Dermis microvascular lymphatic vessel endothelial cell (primary cell): ENCODE measurements around the gene EPS8. TPM values are rescaled to one million over a fixed set of nuclear protein-coding genes. Genes with fewer than 3 reads are reported as not detected.
"Not testable (repeated sequence)": the region's sequence is repeated elsewhere in the genome, so short reads cannot be mapped to it uniquely, and the experiment has no call there.

Experiments
- DNase-seq, 2 donors: peaks; one replicate each; pipeline versions ENCODE4 v3.0.0 to v3.0.0-alpha.2; 2010; ENCODE audit warnings: low read depth in 2 of 2
- total RNA-seq: library from RNA; depleted of rRNA; stranded (reverse); fragments of >200 nt; gene quantifications from 2 replicates; pipeline ENCODE4 v1.2.1, GENCODE V29; 2014

EPS8 gene
- total RNA-seq, 1 donor from 2014 or later, result 12.1 TPM

DNA sequence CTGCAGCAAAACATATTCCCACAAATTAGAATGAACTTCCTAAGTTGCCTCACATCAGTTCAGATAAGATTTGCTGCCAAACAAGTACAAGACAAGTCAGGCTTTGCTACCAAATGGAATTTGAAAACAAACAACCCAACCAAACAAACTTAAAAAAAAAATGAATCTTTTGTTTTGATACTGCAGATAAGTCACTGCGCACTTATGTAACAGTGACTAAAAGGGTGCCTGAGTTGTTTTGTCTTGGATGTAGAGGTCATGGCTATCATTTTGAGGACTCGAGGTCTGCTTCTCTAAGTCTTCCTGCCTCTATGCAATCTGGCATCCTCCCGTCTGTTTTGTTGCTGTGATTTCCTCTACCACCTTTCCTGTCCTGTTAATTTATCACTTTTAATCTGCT is 11.1 kb upstream of the EPS8 start:
- DNase-seq, result peak in 1 of 2 donors; percentile 35

DNA sequence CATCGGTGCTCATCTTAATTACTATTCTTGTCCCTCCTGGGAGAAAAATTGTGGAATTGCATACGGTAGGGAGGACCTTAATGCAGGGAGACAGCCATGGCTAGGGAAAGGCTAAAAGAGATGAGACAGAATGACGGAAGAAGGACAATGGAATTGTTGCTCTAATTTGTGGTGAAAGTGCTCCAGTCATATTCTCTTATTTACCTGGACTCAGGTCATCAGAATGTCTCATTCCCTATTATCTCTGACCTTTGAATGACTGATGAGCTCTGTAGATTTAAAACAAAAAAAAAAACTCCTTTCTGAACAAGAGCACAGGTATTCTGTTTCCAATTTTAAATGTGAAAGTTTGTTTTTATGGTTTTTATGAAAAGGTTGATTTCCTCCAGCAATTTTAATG is 8.6 kb upstream of the EPS8 start:
- no peak for DNase-seq

DNA sequence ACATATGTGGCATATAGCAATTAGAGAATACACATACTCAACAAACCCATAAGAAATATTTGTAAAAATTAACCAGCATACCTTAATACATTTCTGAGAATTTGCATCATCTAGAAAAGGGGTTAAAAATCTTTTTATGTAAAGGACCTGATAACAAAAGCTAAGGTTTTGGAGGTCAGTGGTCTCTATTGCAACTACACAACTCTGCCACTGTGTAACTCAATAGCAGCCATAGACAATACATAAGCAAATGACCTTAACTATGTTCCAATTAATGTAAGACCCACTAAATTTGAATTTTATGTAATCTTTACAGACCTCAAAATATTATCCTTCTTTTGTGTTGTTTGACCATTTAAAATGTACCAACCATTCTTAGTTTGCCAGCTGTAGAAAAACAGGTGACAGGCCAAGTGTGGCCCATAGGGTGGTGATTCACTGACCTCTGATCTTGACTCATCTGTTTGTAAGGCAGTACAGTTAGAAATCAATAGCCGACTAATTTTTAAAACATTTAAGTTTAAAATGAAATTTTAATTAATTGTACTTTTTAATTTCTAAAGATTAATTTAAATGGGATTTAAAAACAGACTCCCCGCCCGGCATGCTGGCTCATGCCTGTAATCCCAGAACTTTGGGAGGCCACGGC is 7.4 kb upstream of the EPS8 start:
- peak in 1 of 2 donors; percentile 23 for DNase-seq

DNA sequence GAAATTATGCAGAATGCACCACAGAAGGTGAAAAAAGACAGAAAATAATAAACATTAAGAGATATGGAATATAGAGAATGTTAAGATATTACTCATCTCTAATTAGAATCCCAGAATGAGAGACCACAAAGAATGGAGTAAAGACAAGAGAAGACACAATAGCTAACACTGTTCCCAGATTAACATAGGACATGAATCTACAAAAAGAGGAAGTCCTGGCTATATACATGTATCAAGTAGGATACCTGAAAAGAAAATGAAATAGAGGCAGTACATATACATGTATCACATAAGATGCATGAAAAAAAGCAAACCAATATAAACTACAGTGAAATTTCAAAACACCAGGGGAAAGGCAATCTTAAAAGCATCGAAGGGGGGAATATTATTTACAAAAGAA is 5.6 kb upstream of the EPS8 start:
- DNase-seq, result no peak

DNA sequence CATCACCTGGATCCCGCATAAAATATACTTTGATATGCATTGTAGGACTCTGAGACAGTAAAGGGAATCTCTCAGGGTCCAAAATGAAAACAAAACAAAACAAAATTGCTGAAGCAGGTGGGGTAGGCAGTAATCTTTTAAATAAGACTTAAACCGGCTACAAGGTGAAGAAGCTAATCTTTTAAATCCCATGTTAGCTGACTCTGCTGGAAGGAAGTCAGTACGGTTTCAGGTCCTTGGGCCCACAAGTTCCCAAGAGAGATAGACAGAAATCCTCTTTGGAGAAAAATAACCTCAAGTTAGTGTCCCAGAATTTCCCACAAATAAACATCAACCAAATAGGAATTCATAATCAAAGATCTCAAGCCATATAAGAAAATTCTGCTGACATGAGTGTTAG is 5.0 kb upstream of the EPS8 start:
- no peak for DNase-seq

GRCh38 chr12:15788233-15789219 is 662 bp downstream of the EPS8 start:
- peak in 1 of 2 donors; percentile 49 for DNase-seq

GRCh38 chr12:15787778-15788177 is 1.4 kb downstream of the EPS8 start:
- DNase-seq, result peak in 1 of 2 donors; percentile 5

DNA sequence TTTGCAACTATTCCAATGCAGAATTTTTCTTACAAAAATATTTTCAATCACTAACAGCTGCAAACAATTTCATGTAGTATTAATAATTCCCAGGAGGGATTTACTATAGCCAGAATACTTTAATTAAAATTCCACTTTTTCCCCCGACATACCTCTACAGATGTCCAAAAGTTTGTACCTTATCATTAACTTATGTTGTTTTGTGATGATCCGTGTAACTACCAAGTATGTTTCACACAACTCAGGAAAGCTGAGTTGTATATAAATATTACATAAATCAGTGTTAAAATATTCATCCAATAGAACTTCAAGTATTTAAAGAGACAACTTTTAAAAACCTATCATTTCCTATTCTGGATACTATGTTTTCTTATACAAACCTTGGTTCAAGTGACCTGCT is 2.4 kb downstream of the EPS8 start:
- no peak for DNase-seq

GRCh38 chr12:15783288-15783687 is 5.9 kb downstream of the EPS8 start:
- DNase-seq, result no peak

DNA sequence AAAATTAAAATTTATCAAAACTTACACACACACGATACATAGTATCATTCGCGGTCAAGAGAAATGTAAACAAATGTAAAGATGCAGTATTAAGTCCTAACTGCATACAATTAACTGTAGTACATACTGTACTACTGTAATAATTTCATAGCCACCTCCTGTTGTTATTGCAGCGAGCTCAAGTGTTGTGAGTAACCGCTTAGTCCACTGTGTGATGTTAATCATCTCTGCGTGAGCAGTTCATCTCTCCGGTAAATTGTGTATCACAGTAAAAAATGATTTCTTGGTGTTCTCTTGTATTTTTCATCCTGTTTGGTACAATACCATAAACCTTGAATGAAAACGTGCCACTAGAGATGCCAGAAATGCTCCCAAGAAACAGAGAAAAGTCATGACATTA is 6.5 kb downstream of the EPS8 start:
- no peak for DNase-seq

- DNase-seq, result no peak
Measured at GRCh38 chr12:15779925-15780324, 9.3 kb downstream of the EPS8 start.

DNA sequence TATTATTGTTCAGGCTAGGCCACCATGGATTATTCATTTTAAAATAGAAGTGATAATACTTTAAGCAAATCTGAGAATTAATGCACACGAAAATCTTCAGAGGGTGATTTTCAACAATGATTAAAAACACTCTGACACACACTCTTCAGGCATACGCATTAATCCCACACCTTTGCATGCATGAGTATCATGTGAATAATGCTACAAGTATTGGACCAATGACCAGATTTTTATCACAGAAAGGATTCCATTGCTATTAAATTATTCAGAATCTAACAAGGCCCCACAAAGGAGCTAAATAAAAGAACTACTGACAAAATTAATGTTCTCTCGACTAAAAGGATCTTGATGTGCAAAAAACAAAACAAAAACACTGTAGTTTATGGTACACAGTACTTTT is 11.1 kb downstream of the EPS8 start:
- DNase-seq, result no peak

DNA sequence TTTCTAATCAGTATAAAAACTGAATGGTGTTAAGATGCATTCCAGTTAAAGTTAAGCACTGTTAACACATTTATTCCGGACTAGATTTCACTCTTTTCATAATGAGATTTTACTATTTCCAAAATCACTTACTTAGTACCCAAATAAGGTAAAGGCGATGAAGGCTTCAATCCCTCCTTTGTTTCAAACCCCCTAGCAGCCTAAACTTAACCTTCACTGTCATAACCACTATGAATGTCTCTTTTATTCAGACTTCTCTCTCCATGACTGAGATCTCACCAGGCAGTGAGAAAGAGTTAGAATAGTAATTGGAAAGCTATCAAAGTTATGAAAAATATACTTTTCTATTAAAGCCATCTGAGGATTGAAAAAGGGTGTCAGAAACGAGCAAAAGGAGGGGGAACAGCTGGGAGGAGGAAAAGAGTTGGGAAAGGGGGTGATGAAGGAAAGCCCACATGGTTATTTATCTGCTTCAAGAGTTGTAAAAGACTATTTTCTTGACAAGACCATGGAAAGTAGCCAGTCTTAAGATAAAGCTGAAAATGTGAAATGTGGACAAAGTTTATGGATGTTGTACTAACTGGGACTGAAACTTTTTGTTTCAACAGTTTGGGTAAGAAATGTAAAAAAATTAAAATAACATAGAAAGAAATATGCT is 11.7 kb downstream of the EPS8 start:
- DNase-seq, result no peak

DNA sequence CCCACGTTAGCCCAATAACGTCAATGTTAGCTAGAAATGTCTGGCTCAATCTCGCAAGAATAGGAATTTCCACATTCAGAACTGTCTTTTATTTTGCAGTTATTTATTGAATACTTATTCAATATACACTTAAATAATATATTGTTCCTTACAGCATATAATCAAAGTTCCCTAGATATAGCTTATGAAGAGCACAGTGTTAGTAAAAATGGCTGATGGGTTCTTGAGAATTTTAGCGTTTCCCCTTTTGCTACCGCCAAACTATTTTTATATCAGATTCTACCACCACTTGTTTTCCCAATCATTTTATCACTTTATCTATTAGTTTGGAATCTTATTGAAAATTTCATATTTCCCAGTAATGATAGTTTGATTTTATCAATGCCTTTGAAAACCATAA is 12.7 kb downstream of the EPS8 start:
- DNase-seq, result no peak

DNA sequence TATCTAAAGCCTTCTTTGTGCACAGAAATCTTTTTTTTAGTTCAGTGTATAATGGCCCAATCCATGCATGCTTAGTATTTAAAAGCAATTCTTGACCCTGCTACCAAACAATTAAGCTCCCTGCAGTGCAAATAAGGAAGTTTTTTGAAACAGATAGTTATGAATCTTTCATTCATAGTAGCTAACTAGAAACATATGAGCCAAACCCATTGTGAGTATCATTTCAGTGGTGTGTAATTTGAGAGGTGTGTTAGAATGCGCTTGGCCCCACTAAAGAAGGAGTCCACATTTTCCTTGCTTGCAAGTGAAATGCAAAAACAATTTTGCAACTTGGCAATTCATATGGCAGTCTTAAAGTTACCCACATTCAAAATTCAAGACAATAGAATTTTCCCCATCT is 14.4 kb downstream of the EPS8 start:
- DNase-seq, result no peak

GRCh38 chr12:15772405-15773018 is 16.7 kb downstream of the EPS8 start:
- peak in 1 of 2 donors; percentile 41 for DNase-seq

- no peak for DNase-seq
Measured at GRCh38 chr12:15770581-15770980, 18.6 kb downstream of the EPS8 start.

GRCh38 chr12:15770021-15770420 is 19.2 kb downstream of the EPS8 start:
- DNase-seq, result no peak

DNA sequence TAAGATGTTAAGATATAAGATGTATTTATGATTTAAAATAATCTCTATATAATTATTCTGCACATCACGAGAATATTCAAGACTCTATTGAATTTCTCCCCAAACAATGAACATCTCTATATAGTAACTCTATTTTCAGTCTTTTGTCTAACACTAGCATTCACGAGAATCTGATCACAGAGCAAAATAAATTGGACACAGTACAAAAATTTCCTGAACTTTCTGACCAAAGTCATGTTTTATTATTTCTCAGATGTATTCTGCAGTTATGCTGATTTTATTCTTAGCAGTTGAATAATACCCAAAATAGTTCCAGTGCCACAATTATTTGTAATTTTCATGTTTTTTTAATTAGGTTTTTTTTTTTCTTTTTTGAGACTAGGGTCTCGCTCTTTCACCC is 19.6 kb downstream of the EPS8 start:
- no peak for DNase-seq

DNA sequence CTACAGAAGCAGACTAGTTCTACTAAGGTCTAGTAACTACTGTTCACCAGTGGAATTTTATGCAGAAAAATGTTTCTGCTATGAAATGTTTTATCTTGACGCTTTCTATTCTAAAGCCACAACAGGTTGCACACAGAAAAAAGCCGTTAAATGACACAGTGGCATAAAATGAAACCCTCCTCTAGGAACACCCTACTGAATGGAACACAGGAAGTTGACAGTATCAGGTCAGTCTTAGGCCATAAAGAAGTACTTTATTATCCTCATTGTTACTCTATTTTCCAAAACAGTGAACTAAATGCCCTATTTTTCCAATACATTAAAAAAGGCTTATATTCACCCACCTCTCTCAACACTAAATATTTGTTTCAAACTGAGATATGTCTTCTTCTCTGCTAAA is 21.9 kb downstream of the EPS8 start:
- DNase-seq, result no peak

DNA sequence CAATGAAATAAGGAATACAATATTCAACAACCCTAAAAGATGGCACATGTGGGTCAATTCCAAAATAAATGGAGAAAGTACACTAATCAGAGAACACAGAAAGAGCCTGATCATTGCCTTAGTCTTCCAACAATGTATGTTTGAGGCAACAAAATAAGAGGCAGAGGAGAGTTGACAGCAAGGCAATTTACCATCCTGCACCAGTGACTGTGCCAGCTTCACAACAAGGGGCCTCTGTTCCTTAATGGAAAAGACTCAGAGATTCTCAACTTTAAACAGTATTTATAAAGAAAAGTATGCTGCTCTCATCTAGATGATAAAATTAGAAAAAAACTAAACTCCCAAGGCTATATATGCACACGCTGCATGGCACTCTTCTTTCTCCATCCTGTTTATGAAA is 25.9 kb downstream of the EPS8 start:
- DNase-seq, result no peak

GRCh38 chr12:15762162-15762561 is 27.0 kb downstream of the EPS8 start:
- DNase-seq, result not testable (repeated sequence)
